GM23338 (cell line): ENCODE measurements around the gene MEIOSIN. TPM values are rescaled to one million over a fixed set of nuclear protein-coding genes. Genes with fewer than 3 reads are reported as not detected.

ENCODE experiments used
- ATAC-seq: fragments of 200-7000 bp; cut with Tn5 transposase; 3 replicates; pipeline ENCODE4 v1.9.1; 2020
- DNase-seq: peaks from one replicate; pipeline ENCODE4 v3.0.0-alpha.2; 2015; ENCODE audit warnings: low spot score
- H2AFZ ChIP-seq: fragments of 200-600 bp; sonication (generic); 2 replicates; pipeline ENCODE4 v1.8.0; 2016; ENCODE audit warnings: antibody characterized with exemption, mild to moderate bottlenecking, moderate library complexity
- H3F3A ChIP-seq: fragments of 200-600 bp; sonication (generic); replicated peaks from 2 replicates; pipeline ENCODE4 v1.8.0; 2017; ENCODE audit warnings: antibody characterized with exemption, mixed run types, low read depth
- H3K27ac ChIP-seq: fragments of 200-600 bp; sonication (generic); 2 replicates; pipeline ENCODE4 v1.6.1; 2016; ENCODE audit warnings: low read depth
- H3K27me3 ChIP-seq: fragments of 200-600 bp; sonication (generic); 2 replicates; pipeline ENCODE4 v1.8.0; 2016; ENCODE audit warnings: mild to moderate bottlenecking, mixed run types, moderate library complexity; ENCODE audit not compliant: insufficient read depth
- H3K36me3 ChIP-seq: fragments of 200-600 bp; sonication (generic); 2 replicates; pipeline ENCODE4 v1.8.0; 2016; ENCODE audit warnings: mild to moderate bottlenecking; ENCODE audit not compliant: insufficient read depth
- H3K4me1 ChIP-seq: fragments of 200-600 bp; sonication (generic); 2 replicates; pipeline ENCODE4 v1.8.0; 2016; ENCODE audit warnings: mild to moderate bottlenecking, moderate library complexity; ENCODE audit not compliant: insufficient read depth
- H3K4me2 ChIP-seq: fragments of 200-600 bp; sonication (generic); 2 replicates; pipeline ENCODE4 v1.7.1; 2017; ENCODE audit warnings: mixed run types
- H3K4me3 ChIP-seq: fragments of 200-600 bp; sonication (generic); 2 replicates; pipeline ENCODE4 v1.6.1; 2016; ENCODE audit warnings: mixed run types
- H3K79me2 ChIP-seq: fragments of 200-600 bp; sonication (generic); replicated peaks from 2 replicates; pipeline ENCODE4 v1.8.0; 2017; ENCODE audit warnings: mild to moderate bottlenecking; ENCODE audit not compliant: insufficient read depth
- H3K9me2 ChIP-seq: fragments of 200-600 bp; sonication (generic); 2 replicates; pipeline ENCODE4 v1.8.0; 2017; ENCODE audit not compliant: insufficient read depth
- H4K20me1 ChIP-seq: fragments of 200-600 bp; sonication (generic); replicated peaks from 2 replicates; pipeline ENCODE4 v1.8.0; 2017; ENCODE audit warnings: mild to moderate bottlenecking; ENCODE audit not compliant: insufficient read depth
- H3K27ac Mint-ChIP-seq: 2 replicates; pipeline ENCODE4 v1.8.0; 2020; ENCODE audit warnings: inconsistent platforms, mild to moderate bottlenecking, moderate library complexity, mixed read lengths
- H3K27me3 Mint-ChIP-seq: 3 replicates; pipeline ENCODE4 v1.8.0; 2022; ENCODE audit warnings: low read depth, mild to moderate bottlenecking, moderate library complexity, mixed read lengths, inconsistent platforms; ENCODE audit not compliant: insufficient read depth, poor library complexity
- H3K36me3 Mint-ChIP-seq: 3 replicates; pipeline ENCODE4 v1.8.0; 2021; ENCODE audit warnings: low read depth, mild to moderate bottlenecking, inconsistent platforms, moderate library complexity, mixed read lengths
- H3K4me1 Mint-ChIP-seq: 3 replicates; pipeline ENCODE4 v1.8.0; 2020; ENCODE audit warnings: mild to moderate bottlenecking, inconsistent platforms, mixed read lengths
- H3K4me3 Mint-ChIP-seq: 3 replicates; pipeline ENCODE4 v1.8.0; 2021; ENCODE audit warnings: moderate library complexity, mild to moderate bottlenecking, inconsistent platforms, mixed read lengths
- H3K9me3 Mint-ChIP-seq: 3 replicates; pipeline ENCODE4 v1.8.0; 2020; ENCODE audit warnings: moderate library complexity, mild to moderate bottlenecking, inconsistent platforms, mixed read lengths
- CREB1 ChIP-seq: fragments of 250-450 bp; sonication (Bioruptor Pico); IDR thresholded peaks from 2 replicates; pipeline ENCODE4 v1.5.0; 2020; ENCODE audit warnings: low read depth, mild to moderate bottlenecking, moderate library complexity
- CTCF ChIP-seq, 2 experiments: fragments of 200-600 bp in 1 of 2; sonication (generic) in 1 of 2; conservative IDR thresholded peaks; 2 replicates each; pipeline versions ENCODE4 v1.5.1 to v1.6.1; 2016 to 2017; ENCODE audit warnings: antibody characterized with exemption in 2 of 2, low read depth in 2 of 2, mild to moderate bottlenecking in 2 of 2, moderate library complexity in 1 of 2
- EZH2 ChIP-seq: fragments of 200-600 bp; sonication (generic); IDR thresholded peaks from one replicate; pipeline ENCODE4 v1.8.0; 2017; ENCODE audit warnings: antibody characterized with exemption, mild to moderate bottlenecking, low read depth; ENCODE audit not compliant: unreplicated experiment
- JUNB ChIP-seq: IDR thresholded peaks from one replicate; pipeline ENCODE4 v1.6.1; 2016; ENCODE audit warnings: antibody characterized with exemption; ENCODE audit not compliant: unreplicated experiment
- POLR2AphosphoS5 ChIP-seq: IDR thresholded peaks from 2 replicates; pipeline ENCODE4 v1.6.1; 2016; ENCODE audit warnings: antibody characterized with exemption, low read depth
- STAT1 ChIP-seq: IDR thresholded peaks from one replicate; pipeline ENCODE4 v1.6.1; 2016; ENCODE audit warnings: antibody characterized with exemption; ENCODE audit not compliant: unreplicated experiment
- ZNF114 ChIP-seq: fragments of 250-450 bp; sonication (Bioruptor Pico); IDR thresholded peaks from 2 replicates; pipeline ENCODE4 v1.5.0; 2020; ENCODE audit warnings: mild to moderate bottlenecking, moderate library complexity
- ZNF331 ChIP-seq: fragments of 250-450 bp; sonication (Bioruptor Pico); IDR thresholded peaks from 2 replicates; pipeline ENCODE4 v1.5.0; 2020; ENCODE audit warnings: low read depth, mild to moderate bottlenecking, moderate library complexity
- ZNF462 ChIP-seq: fragments of 250-450 bp; sonication (Bioruptor Pico); IDR thresholded peaks from 2 replicates; pipeline ENCODE4 v1.5.0; 2020; ENCODE audit warnings: mild to moderate bottlenecking, moderate library complexity
- polyA plus RNA-seq: library from polyadenylated mRNA; unstranded; fragments of >200 nt; fragmentation: Nextera tagmentation; extraction: Ambion mirVana; gene quantifications from 2 replicates; pipeline ENCODE4 v1.2.1, GENCODE V29; 2016
- total RNA-seq: library from RNA; depleted of rRNA; stranded (reverse); fragments of >200 nt; shearing (Covaris generic); gene quantifications from 2 replicates; pipeline ENCODE4 v1.2.3, GENCODE V29; 2014

The MEIOSIN gene
- total and polyA plus RNA-seq, 2 experiments from 2014 or later: 0.21 to 0.28 TPM

- Histone ChIP-seq H3K27ac (no peak overlapping the region), H3K4me2 (no peak overlapping the region), H3K36me3 (no peaks in the 10 kb centered on the region; the same call in 1 of the 2 replicates), H2AFZ (no peak overlapping the region), H3K27me3 (peaks cover 4% of the 10 kb centered on the region), H4K20me1 (peaks cover 15% of the 10 kb centered on the region), H3K9me2 (no peaks in the 10 kb centered on the region), H3K4me3 (no peak overlapping the region), H3K79me2 (no peaks in the 10 kb centered on the region), H3F3A (peaks cover 8% of the 10 kb centered on the region; the same call in 1 of the 2 replicates), H3K4me1 (peaks cover 25% of the 10 kb centered on the region)
- ATAC-seq (no peak), DNase-seq (no peak)
- Mint-ChIP-seq H3K9me3 (no peaks in the 10 kb centered on the region; the same call in 2 of the 3 replicates), H3K27ac (no peak overlapping the region), H3K27me3 (peaks cover 22% of the 10 kb centered on the region), H3K4me3 (no peak overlapping the region), H3K36me3 (peaks cover 38% of the 10 kb centered on the region), H3K4me1 (peaks cover 22% of the 10 kb centered on the region)
- no peak for TF ChIP-seq POLR2AphosphoS5
- no peak for TF ChIP-seq CTCF (conservative IDR thresholded peaks at IDR 0.05; ENCODE audit: low read depth in 2 of 2)
These were observed 51.9 kb downstream of the MEIOSIN start for GRCh38 chr19:45785097-45785496.

GRCh38 chr19:45785781-45786532 lies 52.7 kb downstream of the MEIOSIN start:
- Histone ChIP-seq H3K4me3 (no peak overlapping the region), H3F3A (peaks cover 5% of the 10 kb centered on the region; the same call in 1 of the 2 replicates), H4K20me1 (peaks cover 11% of the 10 kb centered on the region; the same call in 1 of the 2 replicates), H2AFZ (no peak overlapping the region), H3K36me3 (peaks cover 6% of the 10 kb centered on the region; the same call in 1 of the 2 replicates), H3K9me2 (no peaks in the 10 kb centered on the region), H3K27ac (no peak overlapping the region), H3K4me1 (peaks cover 16% of the 10 kb centered on the region), H3K4me2 (no peak overlapping the region), H3K27me3 (no peaks in the 10 kb centered on the region), H3K79me2 (peaks cover 5% of the 10 kb centered on the region)
- H3K27ac Mint-ChIP-seq: no peak overlapping the region
- DNase-seq (no peak), ATAC-seq (no peak)
- peaks cover 42% of the 10 kb centered on the region for H3K36me3 Mint-ChIP-seq
- TF ChIP-seq ZNF114 (CRISPR knock-in tag): no peak
- no peak for TF ChIP-seq CREB1 (CRISPR knock-in tag)
- no peak for TF ChIP-seq CTCF (conservative IDR thresholded peaks at IDR 0.05; ENCODE audit: low read depth in 2 of 2)
- no peak for TF ChIP-seq JUNB
- TF ChIP-seq ZNF462 (CRISPR knock-in tag): no peak
- TF ChIP-seq ZNF331 (CRISPR knock-in tag): no peak
- no peak for TF ChIP-seq EZH2
- no peak for TF ChIP-seq STAT1
- H3K4me1 Mint-ChIP-seq: peaks cover 18% of the 10 kb centered on the region
- H3K27me3 Mint-ChIP-seq: peaks cover 16% of the 10 kb centered on the region
- no peaks in the 10 kb centered on the region; the same call in 2 of the 3 replicates for H3K9me3 Mint-ChIP-seq
- no peak overlapping the region for H3K4me3 Mint-ChIP-seq
